Fibroblast of pulmonary artery (primary cell): ENCODE data around the gene ITGAV.

Source experiments
- DNase-seq: peaks from one replicate; pipeline ENCODE4 v3.0.0-alpha.2; 2010; ENCODE audit warnings: low read depth
- H3K4me3 ChIP-seq: replicated peaks from 2 replicates; pipeline ENCODE4 v1.5.1; 2011; ENCODE audit warnings: low read depth, mild to moderate bottlenecking, control low read depth, low read length, moderate library complexity
- CTCF ChIP-seq: IDR thresholded peaks from 2 replicates; pipeline ENCODE4 v1.5.1; 2011; ENCODE audit warnings: mild to moderate bottlenecking, control low read depth, low read length, inconsistent platforms; ENCODE audit errors: missing control alignments

ITGAV gene

GRCh38 chr2:186611526-186611925, 21.7 kb downstream of the ITGAV start:
- DNase-seq = no peak
- no peak for TF ChIP-seq CTCF
- no peak overlapping the region for H3K4me3 ChIP-seq

GRCh38 chr2:186612026-186612425, 22.2 kb downstream of the ITGAV start:
- no peak overlapping the region for H3K4me3 ChIP-seq
- no peak for DNase-seq
- no peak for TF ChIP-seq CTCF

- H3K4me3 ChIP-seq = no peak overlapping the region
- no peak for TF ChIP-seq CTCF
- no peak for DNase-seq
Observed at GRCh38 chr2:186612555-186613440, 22.9 kb downstream of the ITGAV start.

GRCh38 chr2:186614373-186614772, 24.5 kb downstream of the ITGAV start:
- H3K4me3 ChIP-seq = no peak overlapping the region
- TF ChIP-seq CTCF = no peak
- no peak for DNase-seq

GRCh38 chr2:186617148-186617547, 27.3 kb downstream of the ITGAV start:
- no peak for TF ChIP-seq CTCF

GRCh38 chr2:186617771-186618170, 27.9 kb downstream of the ITGAV start:
- DNase-seq = no peak

More at GRCh38 chr2:186617148-186617547, 27.3 kb downstream of the ITGAV start:
- DNase-seq = no peak
- H3K4me3 ChIP-seq = no peak overlapping the region

More at GRCh38 chr2:186617771-186618170, 27.9 kb downstream of the ITGAV start:
- no peak for TF ChIP-seq CTCF
- H3K4me3 ChIP-seq = no peak overlapping the region
